ENCODE measurements around the gene SMOC2.

SMOC2 gene

GRCh38 chr6:168448243-168448855, 7.4 kb downstream of the SMOC2 start:
- DNase-seq: no peak

- DNase-seq: no peak
Observed at GRCh38 chr6:168450917-168451316, 9.9 kb downstream of the SMOC2 start.

- DNase-seq: no peak
Observed at GRCh38 chr6:168451805-168452517, 11.0 kb downstream of the SMOC2 start.

- DNase-seq: no peak
Observed at GRCh38 chr6:168452685-168453377, 11.8 kb downstream of the SMOC2 start.

- DNase-seq: no peak
Observed at GRCh38 chr6:168455847-168456530, 15.0 kb downstream of the SMOC2 start.

- DNase-seq: no peak
Observed at GRCh38 chr6:168456907-168457652, 16.1 kb downstream of the SMOC2 start.

- DNase-seq: no peak
Observed at GRCh38 chr6:168457653-168457934, 16.6 kb downstream of the SMOC2 start.

- no peak for DNase-seq
Observed at GRCh38 chr6:168458101-168458500, 17.1 kb downstream of the SMOC2 start.

- DNase-seq: no peak
Observed at GRCh38 chr6:168459572-168459971, 18.6 kb downstream of the SMOC2 start.

- no peak for DNase-seq
Observed at GRCh38 chr6:168462289-168462853, 21.4 kb downstream of the SMOC2 start.

- DNase-seq: no peak
Observed at GRCh38 chr6:168464546-168464945, 23.6 kb downstream of the SMOC2 start.

GRCh38 chr6:168468045-168468444, 27.1 kb downstream of the SMOC2 start:
- DNase-seq: no peak

GRCh38 chr6:168469521-168469920, 28.5 kb downstream of the SMOC2 start:
- no peak for DNase-seq

- DNase-seq: no peak
Observed at GRCh38 chr6:168469926-168470325, 28.9 kb downstream of the SMOC2 start.

- no peak for DNase-seq
Observed at GRCh38 chr6:168472363-168472762, 31.4 kb downstream of the SMOC2 start.

GRCh38 chr6:168473197-168473596, 32.2 kb downstream of the SMOC2 start:
- no peak for DNase-seq

- DNase-seq: no peak
Observed at GRCh38 chr6:168475188-168476013, 34.4 kb downstream of the SMOC2 start.

GRCh38 chr6:168479421-168479820, 38.4 kb downstream of the SMOC2 start:
- no peak for DNase-seq

GRCh38 chr6:168480481-168480880, 39.5 kb downstream of the SMOC2 start:
- no peak for DNase-seq

- no peak for DNase-seq
Observed at GRCh38 chr6:168485818-168486217, 44.8 kb downstream of the SMOC2 start.

- no peak for DNase-seq
Observed at GRCh38 chr6:168490757-168491156, 49.8 kb downstream of the SMOC2 start.

- no peak for DNase-seq
Observed at GRCh38 chr6:168493976-168494375, 53.0 kb downstream of the SMOC2 start.
